Measurements from ENCODE around the gene UBE2E2. TPM values are rescaled to one million over a fixed set of nuclear protein-coding genes. Genes with fewer than 3 reads are reported as not detected.

The UBE2E2 gene
- total and polyA plus RNA-seq, 2 donors from 2014 or later, result 40.9 to 61.7 TPM

DNA sequence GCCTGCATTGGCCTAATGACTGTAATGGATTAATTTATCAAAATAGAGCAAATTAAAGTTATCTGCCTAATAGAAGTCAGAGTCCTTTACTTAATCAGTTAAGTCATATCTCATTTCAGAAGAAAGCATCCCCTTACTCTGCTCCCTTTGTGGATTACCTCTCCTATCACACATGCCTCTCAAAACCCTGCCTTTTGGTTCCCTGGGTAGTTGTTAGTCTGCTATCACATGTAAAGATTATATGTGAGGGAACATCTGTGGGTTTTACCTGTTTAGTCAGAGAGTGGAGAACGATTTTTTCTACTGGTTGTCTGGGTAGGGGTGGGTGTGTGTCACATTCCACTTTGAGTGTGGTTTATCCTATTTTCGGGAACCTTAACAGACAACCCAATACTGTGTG lies 16.4 kb downstream of the UBE2E2 start:
- Histone ChIP-seq H3K9me3 (ENCODE audit: control insufficient read depth in 2 of 3, insufficient read depth in 1 of 3, low read length in 3 of 3) (no peaks in the 10 kb centered on the region), H3K9ac (ENCODE audit: low read length in 3 of 3) (no peak overlapping the region), H3K27me3 (ENCODE audit: control insufficient read depth, insufficient read depth, low read length) (no peaks in the 10 kb centered on the region), H3K4me3 (ENCODE audit: low read length in 3 of 3) (no peak overlapping the region), H3K27ac (ENCODE audit: low read depth in 2 of 2, low read length in 2 of 2) (no peak overlapping the region), H3K4me1 (ENCODE audit: control insufficient read depth in 2 of 3, insufficient read depth in 2 of 3, low read depth in 1 of 3, low read length in 3 of 3) (peaks cover 0 to 13% (median 3%) of the 10 kb centered on the region in 3 donors), H3K36me3 (ENCODE audit: control insufficient read depth in 2 of 3, insufficient read depth in 3 of 3, low read length in 3 of 3) (no peaks in the 10 kb centered on the region)
- no peak for DNase-seq
- no peak for FAIRE-seq
- TF ChIP-seq, protein P1, sequence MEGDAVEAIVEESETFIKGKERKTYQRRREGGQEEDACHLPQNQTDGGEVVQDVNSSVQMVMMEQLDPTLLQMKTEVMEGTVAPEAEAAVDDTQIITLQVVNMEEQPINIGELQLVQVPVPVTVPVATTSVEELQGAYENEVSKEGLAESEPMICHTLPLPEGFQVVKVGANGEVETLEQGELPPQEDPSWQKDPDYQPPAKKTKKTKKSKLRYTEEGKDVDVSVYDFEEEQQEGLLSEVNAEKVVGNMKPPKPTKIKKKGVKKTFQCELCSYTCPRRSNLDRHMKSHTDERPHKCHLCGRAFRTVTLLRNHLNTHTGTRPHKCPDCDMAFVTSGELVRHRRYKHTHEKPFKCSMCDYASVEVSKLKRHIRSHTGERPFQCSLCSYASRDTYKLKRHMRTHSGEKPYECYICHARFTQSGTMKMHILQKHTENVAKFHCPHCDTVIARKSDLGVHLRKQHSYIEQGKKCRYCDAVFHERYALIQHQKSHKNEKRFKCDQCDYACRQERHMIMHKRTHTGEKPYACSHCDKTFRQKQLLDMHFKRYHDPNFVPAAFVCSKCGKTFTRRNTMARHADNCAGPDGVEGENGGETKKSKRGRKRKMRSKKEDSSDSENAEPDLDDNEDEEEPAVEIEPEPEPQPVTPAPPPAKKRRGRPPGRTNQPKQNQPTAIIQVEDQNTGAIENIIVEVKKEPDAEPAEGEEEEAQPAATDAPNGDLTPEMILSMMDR (IDR thresholded peaks at IDR 0.05; ENCODE audit: borderline replicate concordance, extremely low read depth, insufficient read depth), result no peak
- intact Hi-C loops (cut with DNase I), result no loop called here

- Histone ChIP-seq H3K4me3 (ENCODE audit: low read length in 3 of 3) (no peak overlapping the region), H3K27me3 (ENCODE audit: control insufficient read depth, insufficient read depth, low read length) (no peaks in the 10 kb centered on the region), H3K9me3 (ENCODE audit: control insufficient read depth in 2 of 3, insufficient read depth in 1 of 3, low read length in 3 of 3) (no peaks in the 10 kb centered on the region), H3K9ac (ENCODE audit: low read length in 3 of 3) (no peak overlapping the region), H3K27ac (ENCODE audit: low read depth in 2 of 2, low read length in 2 of 2) (no peak overlapping the region), H3K36me3 (ENCODE audit: control insufficient read depth in 2 of 3, insufficient read depth in 3 of 3, low read length in 3 of 3) (no peaks in the 10 kb centered on the region), H3K4me1 (ENCODE audit: control insufficient read depth in 2 of 3, insufficient read depth in 2 of 3, low read depth in 1 of 3, low read length in 3 of 3) (peaks cover 0 to 13% (median 3%) of the 10 kb centered on the region in 3 donors)
- DNase-seq, result no peak
- FAIRE-seq, result no peak
- intact Hi-C loops (cut with DNase I), result no loop called here
- TF ChIP-seq, protein P1 (IDR thresholded peaks at IDR 0.05; ENCODE audit: borderline replicate concordance, extremely low read depth, insufficient read depth), result no peak
Observed at GRCh38 chr3:23221136-23221535, 18.0 kb downstream of the UBE2E2 start.

DNA sequence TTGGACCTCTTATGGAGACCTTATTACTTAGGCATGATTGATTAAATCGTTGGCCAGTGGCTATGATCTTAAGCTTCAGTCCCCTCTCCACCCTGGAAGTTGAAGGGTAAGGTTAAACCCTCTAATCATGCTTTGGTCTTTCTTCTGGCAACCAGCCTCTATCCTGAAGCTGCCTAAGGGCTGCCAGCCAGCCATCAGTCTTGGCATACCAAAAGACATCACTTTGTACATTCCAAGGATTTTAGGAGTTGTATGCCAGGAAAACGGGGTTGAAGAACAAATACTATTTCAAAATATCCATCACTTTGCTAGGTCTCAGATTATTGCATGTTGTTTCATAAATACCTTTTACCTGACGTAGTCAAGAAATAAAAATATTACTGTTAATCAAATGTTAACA lies 28.9 kb downstream of the UBE2E2 start:
- Histone ChIP-seq H3K27me3 (ENCODE audit: control insufficient read depth, insufficient read depth, low read length) (no peaks in the 10 kb centered on the region), H3K4me3 (ENCODE audit: low read length in 3 of 3) (no peak overlapping the region), H3K9me3 (ENCODE audit: control insufficient read depth in 2 of 3, insufficient read depth in 1 of 3, low read length in 3 of 3) (no peaks in the 10 kb centered on the region), H3K36me3 (ENCODE audit: control insufficient read depth in 2 of 3, insufficient read depth in 3 of 3, low read length in 3 of 3) (no peaks in the 10 kb centered on the region), H3K4me1 (ENCODE audit: control insufficient read depth in 2 of 3, insufficient read depth in 2 of 3, low read depth in 1 of 3, low read length in 3 of 3) (no peaks in the 10 kb centered on the region), H3K9ac (ENCODE audit: low read length in 3 of 3) (no peak overlapping the region), H3K27ac (ENCODE audit: low read depth in 2 of 2, low read length in 2 of 2) (no peak overlapping the region)
- no peak for FAIRE-seq
- intact Hi-C loops (cut with DNase I), result no loop called here
- no peak for DNase-seq
- TF ChIP-seq, protein P1 (IDR thresholded peaks at IDR 0.05; ENCODE audit: borderline replicate concordance, extremely low read depth, insufficient read depth), result no peak

DNA sequence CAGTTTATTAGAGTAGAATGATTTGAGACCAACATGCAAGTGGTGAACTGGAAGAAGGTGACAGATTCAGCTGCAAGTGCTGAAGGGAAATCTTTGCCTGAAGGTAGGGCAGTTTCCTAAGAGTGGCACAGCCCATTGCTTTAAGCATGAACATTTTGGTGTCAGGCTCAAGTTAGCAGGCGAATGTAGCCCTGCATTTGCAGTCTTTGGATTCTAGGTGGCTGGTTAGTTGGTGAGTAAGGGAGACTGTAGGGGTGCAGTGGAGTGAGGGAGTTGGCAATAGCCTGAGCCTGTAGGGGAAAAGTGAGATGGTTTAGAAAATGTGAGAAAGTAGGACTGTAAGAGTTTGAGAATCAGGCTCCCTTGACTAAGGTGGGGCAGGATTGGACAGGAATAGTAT lies 29.7 kb downstream of the UBE2E2 start:
- H3K4me1 ChIP-seq (ENCODE audit: control insufficient read depth in 2 of 3, insufficient read depth in 2 of 3, low read depth in 1 of 3, low read length in 3 of 3), result no peaks in the 10 kb centered on the region
- TF ChIP-seq, protein P1 (IDR thresholded peaks at IDR 0.05; ENCODE audit: borderline replicate concordance, extremely low read depth, insufficient read depth), result no peak
- no peak overlapping the region for H3K27ac ChIP-seq (ENCODE audit: low read depth in 2 of 2, low read length in 2 of 2)
- no peak for DNase-seq
- no peaks in the 10 kb centered on the region for H3K27me3 ChIP-seq (ENCODE audit: control insufficient read depth, insufficient read depth, low read length)
- no peaks in the 10 kb centered on the region for H3K36me3 ChIP-seq (ENCODE audit: control insufficient read depth in 2 of 3, insufficient read depth in 3 of 3, low read length in 3 of 3)
- intact Hi-C loops (cut with DNase I), result no loop called here
- no peaks in the 10 kb centered on the region for H3K9me3 ChIP-seq (ENCODE audit: control insufficient read depth in 2 of 3, insufficient read depth in 1 of 3, low read length in 3 of 3)
- H3K4me3 ChIP-seq (ENCODE audit: low read length in 3 of 3), result no peak overlapping the region
- no peak overlapping the region for H3K9ac ChIP-seq (ENCODE audit: low read length in 3 of 3)
- no peak for FAIRE-seq
